NK-92 (cell line): ENCODE results near the gene WDHD1.
"Not testable (repeated sequence)": the region's sequence is repeated elsewhere in the genome, so short reads cannot be mapped to it uniquely, and the experiment has no call there.

Source experiments
- DNase-seq: peaks from one replicate; lab custom pipeline; 2025; ENCODE audit not compliant: unreplicated experiment; lab: John Stamatoyannopoulos, UW

Gene WDHD1

GRCh38 chr14:55026793-55027561, at the start of gene WDHD1, which contains the start of gene SOCS4:
WDHD1 (minus strand) TSS chr14:55027099; CDS start chr14:55026787, 312 bp downstream.
SOCS4 (plus strand) TSS chr14:55027236; CDS start chr14:55043042, 15,806 bp downstream.
- peak; percentile 68 for DNase-seq

GRCh38 chr14:55075628-55076175, 48.8 kb upstream of the WDHD1 start:
- DNase-seq, result no peak

- DNase-seq, result no peak
These were observed 47.8 kb upstream of the WDHD1 start for GRCh38 chr14:55074662-55075061.

- no peak for DNase-seq
These were observed 47.0 kb upstream of the WDHD1 start for GRCh38 chr14:55073856-55074255.

- no peak for DNase-seq
These were observed 45.2 kb upstream of the WDHD1 start for GRCh38 chr14:55071870-55072640.

- DNase-seq, result no peak
These were observed 44.1 kb upstream of the WDHD1 start for GRCh38 chr14:55070981-55071411.

- no peak for DNase-seq
These were observed 39.3 kb upstream of the WDHD1 start for GRCh38 chr14:55066223-55066622.

GRCh38 chr14:55065411-55065810, 38.5 kb upstream of the WDHD1 start:
- DNase-seq, result no peak

GRCh38 chr14:55064896-55065295, 38.0 kb upstream of the WDHD1 start:
- DNase-seq, result not testable (repeated sequence)

- no peak for DNase-seq
These were observed 35.8 kb upstream of the WDHD1 start for GRCh38 chr14:55062517-55063351.

- DNase-seq, result no peak
These were observed 32.4 kb upstream of the WDHD1 start for GRCh38 chr14:55059333-55059732.

GRCh38 chr14:55057919-55058318, 31.0 kb upstream of the WDHD1 start:
- no peak for DNase-seq

- DNase-seq, result no peak
These were observed 27.2 kb upstream of the WDHD1 start for GRCh38 chr14:55054098-55054497.

GRCh38 chr14:55053500-55053899, 26.6 kb upstream of the WDHD1 start:
- no peak for DNase-seq

- no peak for DNase-seq
These were observed 26.1 kb upstream of the WDHD1 start for GRCh38 chr14:55053018-55053417.

GRCh38 chr14:55052269-55052930, 25.5 kb upstream of the WDHD1 start:
- DNase-seq, result no peak

GRCh38 chr14:55051423-55052268, 24.7 kb upstream of the WDHD1 start, which contains the start of gene MAPK1IP1L:
MAPK1IP1L (plus strand) TSS chr14:55051647; CDS start chr14:55061684, 10,037 bp downstream.
- DNase-seq, result peak; percentile 15

- DNase-seq, result no peak
These were observed 24.2 kb upstream of the WDHD1 start for GRCh38 chr14:55051165-55051422.

GRCh38 chr14:55048900-55049436, 22.1 kb upstream of the WDHD1 start:
- DNase-seq, result no peak
